Endothelial cell of umbilical vein (primary cell): Measurements from ENCODE around the gene RNF121. TPM values are rescaled to one million over a fixed set of nuclear protein-coding genes. Genes with fewer than 3 reads are reported as not detected.
A peak's percentile ranks its signal among the peaks of the same experiment; 100 is the strongest.

ENCODE experiments used
- BruUV-seq: library from RNA; stranded (reverse); fragments of 400-500 nt; replicated peaks from 2 replicates; lab custom pipeline; 2021; lab: Mats Ljungman, UMichigan
- CTCF ChIA-PET: fragments of 300-600, 350-600 bp; sonication (Branson Sonifier 250); formaldehyde crosslinking; loops from one replicate; lab custom pipeline; 2021; ENCODE audit warnings: antibody characterized with exemption, inconsistent platforms; lab: Charles Lee
- POLR2A ChIA-PET: fragments of 300-600, 350-600 bp; sonication (Branson Sonifier 250); formaldehyde crosslinking; loops from one replicate; lab custom pipeline; 2021; ENCODE audit warnings: antibody characterized with exemption, inconsistent platforms; lab: Charles Lee
- DNase-seq: peaks from one replicate; pipeline ENCODE4 v3.0.0-alpha.2; 2011; ENCODE audit warnings: low read depth, low spot score
- FAIRE-seq: peaks from 2 replicates; lab custom pipeline; 2011; peaks lifted over from hg19 to GRCh38; lab: Jason Lieb, UNC
- H2AFZ ChIP-seq: 2 replicates; pipeline ENCODE4 v1.6.0; 2012; ENCODE audit warnings: low read depth, low read length, control low read depth, inconsistent platforms
- H3K27ac ChIP-seq: 2 replicates; pipeline ENCODE4 v1.5.1; 2011; ENCODE audit warnings: low read depth, mild to moderate bottlenecking, control low read depth, low read length, moderate library complexity; ENCODE audit not compliant: insufficient read depth
- H3K27me3 ChIP-seq, 2 experiments: 2 replicates each; pipeline versions ENCODE4 v1.6.0 to v1.6.1; 2011; ENCODE audit warnings: low read length in 2 of 2, mixed read lengths in 1 of 2; ENCODE audit not compliant: control insufficient read depth in 2 of 2, insufficient read depth in 2 of 2
- H3K36me3 ChIP-seq, 2 experiments: 2 replicates in 1 of 2; 3 replicates in 1 of 2; pipeline ENCODE4 v1.5.1; 2011; ENCODE audit warnings: low read length in 2 of 2, mild to moderate bottlenecking in 1 of 2, moderate library complexity in 1 of 2; ENCODE audit not compliant: control insufficient read depth in 2 of 2, insufficient read depth in 2 of 2; ENCODE audit errors: extremely low read depth in 1 of 2
- H3K4me1 ChIP-seq: 3 replicates; pipeline ENCODE4 v1.5.1; 2011; ENCODE audit warnings: mild to moderate bottlenecking, low read length; ENCODE audit not compliant: control insufficient read depth, insufficient read depth; ENCODE audit errors: extremely low read depth
- H3K4me2 ChIP-seq: 2 replicates; pipeline ENCODE4 v1.6.1; 2011; ENCODE audit warnings: low read length, control low read depth, mixed read lengths; ENCODE audit not compliant: insufficient read depth
- H3K4me3 ChIP-seq, 3 experiments: fragments of 200-600 bp in 1 of 3; sonication (generic), shearing (Covaris generic) in 1 of 3; replicated peaks in 1 of 3; 2 replicates each; pipeline ENCODE4 v1.5.1; 2011 to 2016; ENCODE audit warnings: control low read depth in 3 of 3, low read length in 3 of 3, mild to moderate bottlenecking in 2 of 3, inconsistent platforms in 1 of 3, low read depth in 1 of 3, moderate library complexity in 1 of 3; ENCODE audit not compliant: insufficient read depth in 1 of 3
- H3K79me2 ChIP-seq: 2 replicates; pipeline ENCODE4 v1.6.0; 2012; ENCODE audit warnings: low read length, inconsistent platforms; ENCODE audit not compliant: control insufficient read depth, insufficient read depth
- H3K9ac ChIP-seq: replicated peaks from 2 replicates; pipeline ENCODE3; 2011; ENCODE audit warnings: low read length, control low read depth; ENCODE audit not compliant: insufficient read depth; ENCODE audit errors: extremely low read depth
- H3K9me1 ChIP-seq: replicated peaks from 3 replicates; pipeline ENCODE4 v1.6.0; 2011; ENCODE audit warnings: mild to moderate bottlenecking, low read length; ENCODE audit not compliant: control insufficient read depth, insufficient read depth; ENCODE audit errors: extremely low read depth
- H3K9me3 ChIP-seq: replicated peaks from 2 replicates; pipeline ENCODE4 v1.5.1; 2012; ENCODE audit warnings: low read length, inconsistent platforms; ENCODE audit not compliant: control insufficient read depth, insufficient read depth
- H4K20me1 ChIP-seq: replicated peaks from 2 replicates; pipeline ENCODE3; 2011; ENCODE audit warnings: mild to moderate bottlenecking, low read length; ENCODE audit not compliant: control insufficient read depth, insufficient read depth; ENCODE audit errors: extremely low read depth
- EZH2 ChIP-seq: IDR thresholded peaks from 2 replicates; pipeline ENCODE4 v1.6.1; 2012; ENCODE audit warnings: borderline replicate concordance, low read depth, mild to moderate bottlenecking, moderate library complexity, low read length, inconsistent platforms; ENCODE audit not compliant: severe bottlenecking
- FOS ChIP-seq: IDR thresholded peaks from 2 replicates; pipeline ENCODE4 v1.6.1; 2011; ENCODE audit warnings: mild to moderate bottlenecking, low read length, moderate library complexity, borderline replicate concordance; ENCODE audit not compliant: insufficient read depth
- GATA2 ChIP-seq: IDR thresholded peaks from 2 replicates; pipeline ENCODE4 v1.7.0; 2011; ENCODE audit warnings: low read depth, mild to moderate bottlenecking, moderate library complexity, mixed read lengths, low read length; ENCODE audit not compliant: insufficient read length, insufficient read depth
- JUN ChIP-seq: IDR thresholded peaks from 2 replicates; pipeline ENCODE4 v1.6.1; 2011; ENCODE audit warnings: borderline replicate concordance, low read depth; ENCODE audit not compliant: insufficient read length, insufficient read depth
- MYC ChIP-seq: IDR thresholded peaks from one replicate; pipeline ENCODE4 v1.6.1; 2011; ENCODE audit warnings: mild to moderate bottlenecking, low read depth, low read length
- POLR2A ChIP-seq: IDR thresholded peaks from 2 replicates; pipeline ENCODE4 v1.6.1; 2012; ENCODE audit warnings: low read depth, mild to moderate bottlenecking, control low read depth, low read length
- POLR2AphosphoS5 ChIP-seq: IDR thresholded peaks from 2 replicates; pipeline ENCODE4 v1.6.1; 2012; ENCODE audit warnings: low read depth, mild to moderate bottlenecking, control low read depth, low read length, moderate library complexity; ENCODE audit not compliant: insufficient read depth
- dilution Hi-C: fragments of 300-500 bp; cut with MboI; formaldehyde crosslinking; loops from one replicate; pipeline ENCODE4 v1.15.0; 2019; ENCODE audit warnings: low sequenced_read_pairs; ENCODE audit not compliant: extremely low pct_ligation_motif_present
- intact Hi-C: fragments of 100-400 bp; cut with micrococcal nuclease; formaldehyde crosslinking; loops from one replicate; pipeline ENCODE4 v1.10.0; 2022
- polyA plus RNA-seq, 4 experiments: library from polyadenylated mRNA; depleted of rRNA in 3 of 4; stranded (reverse) in 3 of 4; unstranded in 1 of 4; fragments of >200 nt; gene quantifications; 2 replicates each; pipeline versions ENCODE4 v1.2.1 to v1.2.3, GENCODE V29; 2011 to 2012; ENCODE audit warnings: missing spikeins in 1 of 4
- total RNA-seq: library from RNA; stranded (reverse); gene quantifications from 2 replicates; pipeline ENCODE4 v1.2.3, GENCODE V29; 2021
- TF ChIP-seq, protein P1 (sequence below): IDR thresholded peaks from 2 replicates; pipeline ENCODE4 v1.6.1; 2011; ENCODE audit not compliant: insufficient read depth, insufficient read length
- TF ChIP-seq, protein P2 (sequence below), 2 donors: IDR thresholded peaks; 1 replicate in 1 of 2; 2 replicates in 1 of 2; pipeline ENCODE4 v1.5.1; 2011; ENCODE audit warnings: low read length in 2 of 2, mild to moderate bottlenecking in 2 of 2, moderate library complexity in 2 of 2, control low read depth in 1 of 2, inconsistent platforms in 1 of 2, low read depth in 1 of 2; ENCODE audit not compliant: insufficient read depth in 1 of 2; ENCODE audit errors: extremely low read depth in 1 of 2

RNF121 gene
- total and polyA plus RNA-seq, 2 donors (not counting 3 experiments of a cell fraction or from before 2014, with no cell fraction given): 61.4 to 99.9 TPM

- no TSS peak for BruUV-seq
- no peaks in the 10 kb centered on the region for H3K9me3 ChIP-seq
- intact Hi-C loops (no loop called here), dilution Hi-C loops (no loop called here)
- H4K20me1 ChIP-seq: peaks cover 4% of the 10 kb centered on the region
- no peaks in the 10 kb centered on the region for H3K9me1 ChIP-seq
- ChIA-PET POLR2A (interaction anchor here (1.3 to 2.6 kb wide), 3 partner anchors 10 to 31 kb away, joined by 3 to 7 read pairs (median 5); no protein-coding TSS in a partner anchor), CTCF (interaction anchor here (0.8 to 5.2 kb wide), 10 partner anchors 12 to 392 kb away, joined by 3 to 89 read pairs (median 4); no protein-coding TSS in a partner anchor)
- no peaks in the 10 kb centered on the region for H3K27me3 ChIP-seq
- peak overlapping the region in 2 of 3 experiments; percentile 58 to 66 for H3K4me3 ChIP-seq
- peaks cover 62% of the 10 kb centered on the region for H3K79me2 ChIP-seq
- no peak overlapping the region for H2AFZ ChIP-seq
- peak overlapping the region; percentile 92 for H3K9ac ChIP-seq
- H3K36me3 ChIP-seq: peaks cover 2% of the 10 kb centered on the region in 2 experiments
- H3K4me2 ChIP-seq: peak overlapping the region; percentile 71
- FAIRE-seq: no peak
- peak overlapping the region; percentile 90 for H3K27ac ChIP-seq
- peaks cover 38% of the 10 kb centered on the region for H3K4me1 ChIP-seq
- TF ChIP-seq POLR2AphosphoS5: no peak
- TF ChIP-seq POLR2A: no peak
- TF ChIP-seq FOS: no peak
- TF ChIP-seq EZH2: no peak
- no peak for TF ChIP-seq GATA2
- TF ChIP-seq, protein P1, sequence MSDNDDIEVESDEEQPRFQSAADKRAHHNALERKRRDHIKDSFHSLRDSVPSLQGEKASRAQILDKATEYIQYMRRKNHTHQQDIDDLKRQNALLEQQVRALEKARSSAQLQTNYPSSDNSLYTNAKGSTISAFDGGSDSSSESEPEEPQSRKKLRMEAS: no peak
- TF ChIP-seq, protein P2, sequence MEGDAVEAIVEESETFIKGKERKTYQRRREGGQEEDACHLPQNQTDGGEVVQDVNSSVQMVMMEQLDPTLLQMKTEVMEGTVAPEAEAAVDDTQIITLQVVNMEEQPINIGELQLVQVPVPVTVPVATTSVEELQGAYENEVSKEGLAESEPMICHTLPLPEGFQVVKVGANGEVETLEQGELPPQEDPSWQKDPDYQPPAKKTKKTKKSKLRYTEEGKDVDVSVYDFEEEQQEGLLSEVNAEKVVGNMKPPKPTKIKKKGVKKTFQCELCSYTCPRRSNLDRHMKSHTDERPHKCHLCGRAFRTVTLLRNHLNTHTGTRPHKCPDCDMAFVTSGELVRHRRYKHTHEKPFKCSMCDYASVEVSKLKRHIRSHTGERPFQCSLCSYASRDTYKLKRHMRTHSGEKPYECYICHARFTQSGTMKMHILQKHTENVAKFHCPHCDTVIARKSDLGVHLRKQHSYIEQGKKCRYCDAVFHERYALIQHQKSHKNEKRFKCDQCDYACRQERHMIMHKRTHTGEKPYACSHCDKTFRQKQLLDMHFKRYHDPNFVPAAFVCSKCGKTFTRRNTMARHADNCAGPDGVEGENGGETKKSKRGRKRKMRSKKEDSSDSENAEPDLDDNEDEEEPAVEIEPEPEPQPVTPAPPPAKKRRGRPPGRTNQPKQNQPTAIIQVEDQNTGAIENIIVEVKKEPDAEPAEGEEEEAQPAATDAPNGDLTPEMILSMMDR (IDR thresholded peaks at IDR 0.05; ENCODE audit: extremely low read depth in 1 of 2, insufficient read depth in 1 of 2, low read depth in 1 of 2, low read length in 2 of 2): no peak
- no peak for TF ChIP-seq JUN
- TF ChIP-seq MYC: no peak
- DNase-seq: peak; percentile 17
Observed at GRCh38 chr11:72039031-72039855, 110.4 kb downstream of the RNF121 start.
